ENCODE measurements around the gene CADPS2. TPM values are rescaled to one million over a fixed set of nuclear protein-coding genes. Genes with fewer than 3 reads are reported as not detected.
"Not testable (repeated sequence)": the region's sequence is repeated elsewhere in the genome, so short reads cannot be mapped to it uniquely, and the experiment has no call there.

Gene CADPS2
- total RNA-seq, 3 donors from 2014 or later (not counting 1 experiment from before 2014, with no cell fraction given), result not detected

DNA sequence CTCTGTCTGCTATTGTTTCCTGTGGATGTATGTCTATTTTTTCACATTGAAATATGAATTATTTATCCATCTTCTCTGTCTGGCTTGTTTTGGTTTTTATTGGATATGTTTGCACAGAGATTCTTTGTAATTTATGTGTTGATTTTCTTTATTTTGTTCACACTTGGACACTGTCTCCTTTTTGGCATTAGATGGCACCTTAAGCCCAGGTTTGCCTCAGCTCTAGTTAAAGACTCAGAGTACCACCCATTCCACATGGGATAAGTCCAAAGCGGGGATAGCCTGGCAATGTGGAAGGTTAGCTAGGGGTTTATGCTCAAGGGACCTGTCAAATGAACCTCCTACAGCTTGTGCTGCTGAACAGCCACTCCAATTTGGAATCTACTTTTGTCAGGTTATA is 595.8 kb downstream of the CADPS2 start:
- Mint-ChIP-seq H3K36me3 (no peaks in the 10 kb centered on the region), H3K4me3 (no peak overlapping the region), H3K4me1 (no peaks in the 10 kb centered on the region), H3K9me3 (peaks cover 12% of the 10 kb centered on the region in 2 donors), H3K27ac (no peak overlapping the region), H3K27me3 (ENCODE audit: low read depth in 2 of 2) (peaks cover 0 to 2% of the 10 kb centered on the region in 2 donors)
- H3K4me1 ChIP-seq (ENCODE audit: control insufficient read depth, insufficient read depth, low read length), result no peaks in the 10 kb centered on the region
- H3K36me3 ChIP-seq (ENCODE audit: control insufficient read depth, insufficient read depth, low read length), result no peaks in the 10 kb centered on the region
- no peaks in the 10 kb centered on the region for H3K27me3 ChIP-seq (ENCODE audit: control insufficient read depth, insufficient read depth, low read length)
- H3K27ac ChIP-seq (ENCODE audit: low read length), result no peak overlapping the region
- no peak for TF ChIP-seq CTCF (IDR thresholded peaks at IDR 0.05)
- intact Hi-C loops (cut with micrococcal nuclease), result no loop called here
- no peaks in the 10 kb centered on the region for H3K9me3 ChIP-seq (ENCODE audit: control insufficient read depth, insufficient read depth, low read length)
- WGBS (ENCODE audit: insufficient coverage), result 86% methylated on average over 1 of the region's 1 CpG
- ATAC-seq, result no peak
- DNase-seq, result no peak
- no peak overlapping the region for H3K4me3 ChIP-seq (ENCODE audit: low read length)

GRCh38 chr7:122289426-122289825 is 596.8 kb downstream of the CADPS2 start:
- TF ChIP-seq CTCF (IDR thresholded peaks at IDR 0.05), result no peak
- DNase-seq (no peak), ATAC-seq (no peak)
- no peak overlapping the region for H3K27ac ChIP-seq (ENCODE audit: low read length)
- no peaks in the 10 kb centered on the region for H3K9me3 ChIP-seq (ENCODE audit: control insufficient read depth, insufficient read depth, low read length)
- peaks cover 12 to 15% of the 10 kb centered on the region in 2 donors for H3K9me3 Mint-ChIP-seq
- H3K36me3 ChIP-seq (ENCODE audit: control insufficient read depth, insufficient read depth, low read length), result no peaks in the 10 kb centered on the region
- intact Hi-C loops (cut with micrococcal nuclease), result no loop called here
- H3K36me3 Mint-ChIP-seq, result no peaks in the 10 kb centered on the region
- no peak overlapping the region for H3K4me3 ChIP-seq (ENCODE audit: low read length)
- no peak overlapping the region for H3K27ac Mint-ChIP-seq
- WGBS (ENCODE audit: insufficient coverage), result 7% methylated on average over 1 of the region's 1 CpG
- no peak overlapping the region for H3K4me3 Mint-ChIP-seq
- H3K27me3 ChIP-seq (ENCODE audit: control insufficient read depth, insufficient read depth, low read length), result no peaks in the 10 kb centered on the region
- no peaks in the 10 kb centered on the region for H3K4me1 Mint-ChIP-seq
- H3K27me3 Mint-ChIP-seq (ENCODE audit: low read depth in 2 of 2), result no peaks in the 10 kb centered on the region
- no peaks in the 10 kb centered on the region for H3K4me1 ChIP-seq (ENCODE audit: control insufficient read depth, insufficient read depth, low read length)

DNA sequence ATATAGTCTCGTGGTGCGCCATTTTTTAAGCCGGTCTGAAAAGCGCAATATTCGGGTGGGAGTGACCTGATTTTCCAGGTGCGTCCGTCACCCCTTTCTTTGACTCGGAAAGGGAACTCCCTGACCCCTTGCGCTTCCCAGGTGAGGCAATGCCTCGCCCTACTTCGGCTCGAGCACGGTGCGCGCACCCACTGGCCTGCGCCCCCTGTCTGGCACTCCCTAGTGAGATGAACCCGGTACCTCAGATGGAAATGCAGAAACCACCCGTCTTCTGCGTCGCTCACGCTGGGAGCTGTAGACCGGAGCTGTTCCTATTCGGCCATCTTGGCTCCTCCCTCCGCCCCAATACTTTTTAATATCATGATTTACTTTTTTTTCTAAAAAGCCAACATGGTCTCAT is 601.7 kb downstream of the CADPS2 start:
- H3K27me3 Mint-ChIP-seq (ENCODE audit: low read depth in 2 of 2), result not testable (repeated sequence)

DNA sequence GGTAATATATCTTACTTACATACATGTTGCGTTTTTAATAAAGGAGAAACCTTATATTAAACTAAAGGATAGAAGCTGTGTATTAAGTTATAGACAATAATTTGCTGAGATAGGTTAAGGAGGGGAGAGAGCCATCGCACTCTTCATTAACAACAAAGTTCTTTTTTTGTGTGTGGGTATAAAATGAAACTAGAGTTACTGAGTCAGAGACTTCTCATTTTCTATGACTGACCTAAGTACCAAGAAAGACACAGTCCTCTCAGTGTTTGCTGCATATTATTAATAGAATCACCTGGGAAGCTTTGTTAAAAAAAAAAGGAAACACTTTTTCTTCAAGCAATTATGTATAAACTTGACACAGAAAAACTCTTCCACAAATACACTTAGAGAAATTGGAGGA is 613.1 kb downstream of the CADPS2 start:
- Mint-ChIP-seq H3K4me1 (no peaks in the 10 kb centered on the region), H3K9me3 (peaks cover 5 to 10% of the 10 kb centered on the region in 2 donors), H3K27ac (no peak overlapping the region), H3K4me3 (no peak overlapping the region), H3K36me3 (peaks cover 4% of the 10 kb centered on the region), H3K27me3 (ENCODE audit: low read depth in 2 of 2) (no peaks in the 10 kb centered on the region)
- no peak for TF ChIP-seq CTCF (IDR thresholded peaks at IDR 0.05)
- intact Hi-C loops (cut with micrococcal nuclease), result no loop called here
- Histone ChIP-seq H3K36me3 (ENCODE audit: control insufficient read depth, insufficient read depth, low read length) (no peaks in the 10 kb centered on the region), H3K4me1 (ENCODE audit: control insufficient read depth, insufficient read depth, low read length) (no peaks in the 10 kb centered on the region), H3K4me3 (ENCODE audit: low read length) (no peak overlapping the region), H3K27me3 (ENCODE audit: control insufficient read depth, insufficient read depth, low read length) (no peaks in the 10 kb centered on the region), H3K27ac (ENCODE audit: low read length) (no peak overlapping the region), H3K9me3 (ENCODE audit: control insufficient read depth, insufficient read depth, low read length) (no peaks in the 10 kb centered on the region)
- no peak for DNase-seq
- no peak for ATAC-seq
- WGBS (ENCODE audit: insufficient coverage), result no CpG with 5 or more reads among the region's 2 CpGs

More for the DNA sequence above, 601.7 kb downstream of the CADPS2 start:
- H3K4me3 ChIP-seq (ENCODE audit: low read length); H3K36me3 Mint-ChIP-seq; H3K4me3 Mint-ChIP-seq; H3K36me3 ChIP-seq (ENCODE audit: control insufficient read depth, insufficient read depth, low read length); H3K27me3 ChIP-seq (ENCODE audit: control insufficient read depth, insufficient read depth, low read length); ATAC-seq; H3K4me1 ChIP-seq (ENCODE audit: control insufficient read depth, insufficient read depth, low read length); intact Hi-C loops (cut with micrococcal nuclease); H3K9me3 ChIP-seq (ENCODE audit: control insufficient read depth, insufficient read depth, low read length); H3K27ac Mint-ChIP-seq; H3K27ac ChIP-seq (ENCODE audit: low read length); DNase-seq; H3K4me1 Mint-ChIP-seq: not testable (repeated sequence)
- peaks cover 10 to 15% of the 10 kb centered on the region in 2 donors for H3K9me3 Mint-ChIP-seq
- 92% methylated on average over 16 of the region's 24 CpGs for WGBS (ENCODE audit: insufficient coverage)
